ES-I3 (cell line): ENCODE results near the gene HSD17B7.

Experiments used
- H3K36me3 ChIP-seq: 2 replicates; pipeline ENCODE4 v1.6.1; 2013; ENCODE audit warnings: mild to moderate bottlenecking, low read length, control low read depth, moderate library complexity; ENCODE audit not compliant: insufficient read depth
- H3K4me1 ChIP-seq: 2 replicates; pipeline ENCODE4 v1.6.1; 2013; ENCODE audit warnings: mild to moderate bottlenecking, control low read depth, low read length; ENCODE audit not compliant: insufficient read depth
- H3K9ac ChIP-seq: 2 replicates; pipeline ENCODE4 v1.6.1; 2013; ENCODE audit warnings: low read depth, mild to moderate bottlenecking, low read length, moderate library complexity
- H3K9me3 ChIP-seq: 2 replicates; pipeline ENCODE4 v1.6.1; 2013; ENCODE audit warnings: mild to moderate bottlenecking, low read length, moderate library complexity; ENCODE audit not compliant: control insufficient read depth, insufficient read depth

HSD17B7 gene

GRCh38 chr1:162859191-162859590 is 68.7 kb downstream of the HSD17B7 start:
- Histone ChIP-seq H3K9me3 (no peaks in the 10 kb centered on the region), H3K4me1 (no peaks in the 10 kb centered on the region), H3K9ac (no peak overlapping the region), H3K36me3 (no peaks in the 10 kb centered on the region)

GRCh38 chr1:162861101-162861500 is 70.6 kb downstream of the HSD17B7 start, which contains the start of gene CCDC190:
CCDC190 (minus strand) TSS chr1:162861175; CDS start chr1:162859646, 1,529 bp downstream.
- no peaks in the 10 kb centered on the region for H3K4me1 ChIP-seq
- no peaks in the 10 kb centered on the region for H3K36me3 ChIP-seq
- H3K9me3 ChIP-seq, result no peaks in the 10 kb centered on the region
- no peak within 1 kb of the TSS for H3K9ac ChIP-seq

GRCh38 chr1:162861625-162862024 is 71.1 kb downstream of the HSD17B7 start:
- no peaks in the 10 kb centered on the region for H3K9me3 ChIP-seq
- no peak overlapping the region for H3K9ac ChIP-seq
- no peaks in the 10 kb centered on the region for H3K4me1 ChIP-seq
- no peaks in the 10 kb centered on the region for H3K36me3 ChIP-seq
